SK-N-MC (cell line): ENCODE data around the gene MLC1.

Experiments used
- EZH2 ChIP-seq: fragments of 200-600 bp; sonication (generic); IDR thresholded peaks from one replicate; pipeline ENCODE4 v1.6.1; 2017; ENCODE audit warnings: antibody characterized with exemption
- FOXP2 ChIP-seq: optimal IDR thresholded peaks from 2 replicates; pipeline ENCODE3; 2011; ENCODE audit warnings: mild to moderate bottlenecking, moderate library complexity; ENCODE audit not compliant: insufficient read depth; ENCODE audit errors: extremely low read length, control extremely low read depth
- POLR2AphosphoS5 ChIP-seq: IDR thresholded peaks from 2 replicates; pipeline ENCODE4 v1.6.1; 2012; ENCODE audit warnings: mild to moderate bottlenecking, low read depth, low read length, borderline replicate concordance

GRCh38 chr22:50017701-50018224 is 67.5 kb downstream of the MLC1 start:
- no peak for TF ChIP-seq POLR2AphosphoS5
- no peak for TF ChIP-seq EZH2
- TF ChIP-seq FOXP2 = no peak
